ENCODE results near the gene SLC1A4.

The SLC1A4 gene

GRCh38 chr2:65069439-65069824, 80.2 kb downstream of the SLC1A4 start:
- FAIRE-seq: no peak
- DNase-seq (ENCODE audit: insufficient read length, low spot score): no peak
- TF ChIP-seq CTCF (IDR thresholded peaks at IDR 0.05; ENCODE audit: insufficient read depth, missing control alignments): no peak

GRCh38 chr2:65070172-65070830, 81.1 kb downstream of the SLC1A4 start:
- TF ChIP-seq CTCF (IDR thresholded peaks at IDR 0.05; ENCODE audit: insufficient read depth, missing control alignments): no peak
- FAIRE-seq (no peak), DNase-seq (ENCODE audit: insufficient read length, low spot score) (no peak)

GRCh38 chr2:65070856-65071255, 81.7 kb downstream of the SLC1A4 start:
- no peak for DNase-seq (ENCODE audit: insufficient read length, low spot score)
- no peak for TF ChIP-seq CTCF (IDR thresholded peaks at IDR 0.05; ENCODE audit: insufficient read depth, missing control alignments)
- FAIRE-seq: no peak

GRCh38 chr2:65071499-65072180, 82.4 kb downstream of the SLC1A4 start:
- FAIRE-seq: no peak
- DNase-seq (ENCODE audit: insufficient read length, low spot score): no peak
- TF ChIP-seq CTCF (IDR thresholded peaks at IDR 0.05; ENCODE audit: insufficient read depth, missing control alignments): no peak

GRCh38 chr2:65072181-65072970, 83.2 kb downstream of the SLC1A4 start:
- no peak for TF ChIP-seq CTCF (IDR thresholded peaks at IDR 0.05; ENCODE audit: insufficient read depth, missing control alignments)
- FAIRE-seq (no peak), DNase-seq (ENCODE audit: insufficient read length, low spot score) (no peak)
